BE2C (cell line): ENCODE results near the gene POLDIP2.
A peak's percentile ranks its signal among the peaks of the same experiment; 100 is the strongest.

Experiments used
- DNase-seq: peaks from one replicate; pipeline ENCODE4 v3.0.0-alpha.2; 2020
- H3K27me3 ChIP-seq: fragments of 250-450 bp; sonication (Bioruptor Pico); 2 replicates; pipeline ENCODE4 v1.5.1; 2020; ENCODE audit warnings: mild to moderate bottlenecking
- H3K36me3 ChIP-seq: fragments of 250-450 bp; sonication (Bioruptor Pico); 2 replicates; pipeline ENCODE4 v1.5.1; 2020; ENCODE audit warnings: mild to moderate bottlenecking
- H3K4me1 ChIP-seq: fragments of 250-450 bp; sonication (Bioruptor Pico); 2 replicates; pipeline ENCODE4 v1.5.1; 2020
- H3K4me3 ChIP-seq: 2 replicates; pipeline ENCODE4 v1.5.1; 2011; ENCODE audit warnings: low read depth, low read length
- H3K9me3 ChIP-seq: fragments of 250-450 bp; sonication (Bioruptor Pico); 2 replicates; pipeline ENCODE4 v1.5.1; 2020
- TF ChIP-seq, protein P1 (sequence below): IDR thresholded peaks from 2 replicates; pipeline ENCODE4 v1.5.1; 2012; ENCODE audit warnings: mild to moderate bottlenecking, low read depth, low read length

The POLDIP2 gene

DNA sequence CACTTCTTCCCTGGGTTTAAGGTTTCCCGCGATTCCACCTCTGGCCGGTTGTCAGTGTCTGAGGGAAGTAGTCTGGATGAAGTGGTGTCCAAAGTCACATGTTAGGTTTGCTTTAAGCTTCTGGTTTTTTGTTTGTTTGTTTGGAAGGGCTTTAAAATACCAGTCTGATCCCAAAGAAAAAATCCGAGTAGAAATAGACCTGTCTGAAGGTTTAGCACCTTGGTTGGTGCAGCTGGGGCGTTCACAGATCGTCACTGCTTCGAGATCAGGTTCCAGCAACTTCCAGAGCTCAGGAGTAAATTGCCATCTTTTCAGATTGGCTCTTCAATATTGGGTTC lies 37.8 kb downstream of the POLDIP2 start:
- TF ChIP-seq, protein P1, sequence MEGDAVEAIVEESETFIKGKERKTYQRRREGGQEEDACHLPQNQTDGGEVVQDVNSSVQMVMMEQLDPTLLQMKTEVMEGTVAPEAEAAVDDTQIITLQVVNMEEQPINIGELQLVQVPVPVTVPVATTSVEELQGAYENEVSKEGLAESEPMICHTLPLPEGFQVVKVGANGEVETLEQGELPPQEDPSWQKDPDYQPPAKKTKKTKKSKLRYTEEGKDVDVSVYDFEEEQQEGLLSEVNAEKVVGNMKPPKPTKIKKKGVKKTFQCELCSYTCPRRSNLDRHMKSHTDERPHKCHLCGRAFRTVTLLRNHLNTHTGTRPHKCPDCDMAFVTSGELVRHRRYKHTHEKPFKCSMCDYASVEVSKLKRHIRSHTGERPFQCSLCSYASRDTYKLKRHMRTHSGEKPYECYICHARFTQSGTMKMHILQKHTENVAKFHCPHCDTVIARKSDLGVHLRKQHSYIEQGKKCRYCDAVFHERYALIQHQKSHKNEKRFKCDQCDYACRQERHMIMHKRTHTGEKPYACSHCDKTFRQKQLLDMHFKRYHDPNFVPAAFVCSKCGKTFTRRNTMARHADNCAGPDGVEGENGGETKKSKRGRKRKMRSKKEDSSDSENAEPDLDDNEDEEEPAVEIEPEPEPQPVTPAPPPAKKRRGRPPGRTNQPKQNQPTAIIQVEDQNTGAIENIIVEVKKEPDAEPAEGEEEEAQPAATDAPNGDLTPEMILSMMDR: no peak
- Histone ChIP-seq H3K9me3 (no peaks in the 10 kb centered on the region), H3K36me3 (peaks cover 4% of the 10 kb centered on the region), H3K27me3 (no peaks in the 10 kb centered on the region), H3K4me3 (peak overlapping the region; percentile 87), H3K4me1 (no peaks in the 10 kb centered on the region; the same call in 1 of the 2 replicates)
- no peak for DNase-seq

DNA sequence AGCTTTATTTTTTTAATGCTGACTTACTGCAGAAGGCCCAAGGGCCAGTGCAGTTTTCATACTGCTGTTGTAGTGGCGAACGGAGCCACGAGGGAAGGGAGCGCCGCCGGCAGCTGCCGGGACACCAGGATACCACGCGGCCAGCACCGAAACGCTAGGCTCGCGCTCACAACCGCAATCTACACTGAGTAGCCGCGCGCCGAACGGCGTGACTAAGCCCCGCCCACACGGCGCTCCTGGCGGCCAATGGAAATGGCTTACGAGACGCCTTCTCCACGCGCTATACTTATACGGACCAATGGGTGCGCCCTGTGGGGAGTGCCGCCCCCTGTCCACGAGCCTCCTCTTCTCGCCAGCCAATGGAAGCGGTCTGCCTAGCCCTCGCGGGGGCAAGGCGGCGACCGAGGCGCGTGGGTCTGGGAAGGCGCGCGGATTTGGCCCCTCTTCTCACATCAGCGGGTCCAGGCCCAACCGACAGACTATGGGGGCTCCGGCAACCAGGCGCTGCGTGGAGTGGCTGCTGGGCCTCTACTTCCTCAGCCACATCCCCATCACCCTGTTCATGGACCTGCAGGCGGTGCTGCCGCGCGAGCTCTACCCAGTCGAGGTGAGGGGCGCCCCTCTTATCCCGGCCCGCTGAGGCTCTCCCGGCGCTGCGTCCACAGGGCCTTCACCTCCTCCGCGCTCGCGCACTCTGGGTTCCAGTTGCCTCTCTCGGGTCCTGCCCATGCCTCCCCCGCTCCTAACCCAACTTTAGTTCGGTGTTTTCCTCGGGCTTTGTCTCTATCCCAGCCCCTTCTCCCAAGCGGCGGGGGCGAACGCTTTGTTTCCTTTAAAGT lies 38.3 kb downstream of the POLDIP2 start, which contains the start of gene TMEM97:
Gene TMEM97, plus strand, starts transcription at position 442 of the 839 bp plus-strand sequence. Its CDS starts 40 bp downstream, at position 482.
- peak; percentile 94 for DNase-seq
- no peaks in the 10 kb centered on the region for H3K27me3 ChIP-seq
- H3K4me1 ChIP-seq: no peaks in the 10 kb centered on the region; the same call in 1 of the 2 replicates
- H3K36me3 ChIP-seq: peaks cover 4% of the 10 kb centered on the region
- H3K9me3 ChIP-seq: no peaks in the 10 kb centered on the region
- peak within 1 kb of the TSS; percentile 87 for H3K4me3 ChIP-seq
- TF ChIP-seq, protein P1: no peak

DNA sequence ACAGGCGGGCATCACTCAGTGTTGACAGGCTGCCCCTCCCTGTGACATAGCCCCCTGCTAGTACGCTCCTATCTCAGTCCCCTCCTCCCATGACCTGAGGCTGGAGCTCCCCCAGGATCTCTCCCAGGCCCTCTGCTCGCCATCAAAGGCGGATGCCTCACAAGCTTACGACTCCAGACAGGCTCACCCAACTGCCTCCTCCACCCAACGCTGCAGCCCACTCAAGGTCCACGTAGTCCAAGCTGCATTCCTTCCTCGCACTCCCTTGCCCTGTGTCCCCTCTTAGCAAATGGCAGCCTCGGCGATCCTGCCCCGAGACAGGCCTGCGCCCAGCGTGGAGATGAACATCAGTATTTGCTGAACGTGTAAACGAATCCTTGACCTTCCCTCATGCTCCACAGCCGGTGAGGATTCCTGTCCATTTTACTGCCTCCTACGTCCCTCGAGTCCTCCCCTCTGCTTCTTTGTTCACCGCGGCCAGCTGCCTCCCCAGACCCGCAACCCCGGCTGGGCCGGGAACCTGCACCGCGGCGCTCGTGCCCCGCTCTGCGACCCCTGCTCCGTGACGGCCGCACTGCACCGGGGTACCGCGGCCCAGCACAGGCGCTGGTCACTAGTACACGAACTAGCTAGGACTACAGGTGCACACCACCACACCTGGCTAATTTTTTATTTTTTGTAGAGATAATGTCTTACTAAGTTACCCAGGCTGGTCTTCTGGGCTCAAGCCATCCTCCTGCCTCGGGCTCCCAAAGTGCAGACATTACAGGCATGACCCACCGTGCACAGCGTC lies 39.2 kb downstream of the POLDIP2 start:
- TF ChIP-seq, protein P1: no peak
- peaks cover 4% of the 10 kb centered on the region for H3K36me3 ChIP-seq
- H3K4me1 ChIP-seq: no peaks in the 10 kb centered on the region; the same call in 1 of the 2 replicates
- no peaks in the 10 kb centered on the region for H3K27me3 ChIP-seq
- H3K4me3 ChIP-seq: peak overlapping the region; percentile 61
- DNase-seq: peak; percentile 16
- H3K9me3 ChIP-seq: no peaks in the 10 kb centered on the region

DNA sequence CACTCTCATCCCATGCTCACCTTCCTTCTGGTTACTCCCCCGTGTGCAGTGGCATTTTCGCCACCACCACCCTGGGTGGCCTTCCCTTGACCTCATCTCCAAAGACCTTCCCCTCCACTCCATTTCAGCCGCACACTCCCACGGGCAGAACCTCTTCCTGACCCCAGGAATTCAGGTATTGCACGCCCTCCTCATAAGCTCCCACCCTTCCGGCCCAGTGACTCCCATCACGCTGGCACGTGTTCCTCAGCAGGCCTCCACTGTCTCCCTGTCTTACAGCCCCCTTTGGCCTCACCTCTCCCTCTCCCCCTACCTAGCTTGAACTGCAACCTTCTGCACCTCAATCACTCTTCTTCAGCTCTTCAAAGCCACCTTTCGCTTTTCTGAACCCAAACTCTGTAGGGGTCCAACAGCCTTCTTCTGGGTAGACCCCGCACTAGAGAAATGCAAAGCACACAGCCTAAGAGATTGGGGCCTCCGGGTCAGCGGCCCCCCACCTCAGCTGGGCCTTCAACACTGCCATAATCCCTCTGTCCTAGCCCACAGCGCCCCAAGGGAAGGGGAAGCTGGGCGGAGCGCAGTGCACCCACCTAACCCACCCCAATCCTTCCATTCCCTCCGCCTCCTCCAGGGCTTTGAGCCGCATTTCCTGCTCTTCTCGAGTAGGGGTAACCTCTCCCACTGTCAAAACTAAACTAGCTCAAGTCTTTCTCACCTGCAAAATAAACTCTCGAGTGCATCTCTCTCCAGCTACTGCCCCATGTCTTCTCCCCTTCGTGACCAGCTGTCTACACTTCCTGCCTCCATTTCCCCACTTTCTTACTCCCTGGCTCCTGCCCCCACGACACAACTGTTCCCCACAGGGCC lies 40.0 kb downstream of the POLDIP2 start:
- no peak for DNase-seq
- TF ChIP-seq, protein P1: no peak
- H3K9me3 ChIP-seq: no peaks in the 10 kb centered on the region
- peaks cover 4% of the 10 kb centered on the region for H3K36me3 ChIP-seq
- H3K27me3 ChIP-seq: no peaks in the 10 kb centered on the region
- H3K4me1 ChIP-seq: no peaks in the 10 kb centered on the region; the same call in 1 of the 2 replicates
- peak overlapping the region; percentile 61 for H3K4me3 ChIP-seq

DNA sequence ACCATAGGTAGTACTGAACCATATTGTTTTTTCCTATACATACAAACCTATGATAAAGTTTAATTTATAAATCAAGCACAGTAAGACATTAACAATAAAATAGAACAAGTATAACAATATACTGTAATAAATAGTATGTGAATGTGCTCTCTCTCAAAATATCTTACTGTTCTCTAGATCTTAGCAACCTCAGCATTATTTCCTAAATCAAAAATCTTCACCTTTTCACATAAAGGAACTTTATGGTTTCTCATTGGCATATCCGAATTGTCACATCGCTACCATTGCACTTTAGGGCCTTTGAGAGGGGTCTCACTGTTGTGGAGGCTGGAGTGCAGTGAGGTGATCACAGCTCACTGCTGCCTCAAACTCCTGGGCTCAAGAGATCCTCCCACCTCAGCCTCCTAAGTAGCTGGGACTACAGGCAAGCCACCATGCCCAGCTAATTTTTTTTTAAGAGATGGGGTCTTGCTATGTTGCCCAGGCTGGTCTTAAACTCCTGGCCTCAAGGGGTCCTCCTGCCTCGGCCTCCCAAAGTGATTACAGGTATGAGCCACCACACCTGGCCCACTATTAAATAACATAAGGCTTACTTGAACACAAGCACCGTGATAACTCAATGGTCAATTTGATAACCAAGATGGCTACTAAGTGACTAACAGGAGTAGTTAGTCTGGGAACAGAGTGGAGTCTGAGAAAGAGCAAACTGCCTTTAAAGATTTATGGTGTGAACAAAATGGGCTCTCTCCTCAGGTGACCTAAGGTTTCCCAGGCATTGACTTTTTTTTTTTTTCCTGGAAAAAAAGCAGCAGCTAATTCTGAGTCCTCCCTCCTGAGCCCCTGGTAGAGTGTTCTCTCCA lies 41.3 kb downstream of the POLDIP2 start:
- H3K27me3 ChIP-seq: no peaks in the 10 kb centered on the region
- H3K4me1 ChIP-seq: no peaks in the 10 kb centered on the region; the same call in 1 of the 2 replicates
- H3K36me3 ChIP-seq: peaks cover 4% of the 10 kb centered on the region; the same call in 1 of the 2 replicates
- H3K9me3 ChIP-seq: no peaks in the 10 kb centered on the region
- TF ChIP-seq, protein P1: no peak
- no peak for DNase-seq
- H3K4me3 ChIP-seq: no peak overlapping the region
